Hematopoietic multipotent progenitor cell treated with erythropoietin and hydrocortisone succinate and interleukin-3 and kit ligand, for 15 days (in vitro differentiated cells): ENCODE data around the gene LIPC.

Source experiments
- DNase-seq: peaks from one replicate; pipeline ENCODE4 v3.0.0-alpha.2; 2015; ENCODE audit warnings: low spot score

The LIPC gene

GRCh38 chr15:58406811-58407210, 25.0 kb upstream of the LIPC start:
- DNase-seq, result no peak

- DNase-seq, result no peak
Observed at GRCh38 chr15:58407236-58407775, 24.5 kb upstream of the LIPC start.

- DNase-seq, result no peak
Observed at GRCh38 chr15:58407778-58408177, 24.0 kb upstream of the LIPC start.

GRCh38 chr15:58409861-58410260, 21.9 kb upstream of the LIPC start:
- DNase-seq, result no peak

- DNase-seq, result no peak
Observed at GRCh38 chr15:58410353-58410752, 21.4 kb upstream of the LIPC start.

- DNase-seq, result no peak
Observed at GRCh38 chr15:58413253-58413652, 18.5 kb upstream of the LIPC start.

- DNase-seq, result no peak
Observed at GRCh38 chr15:58415636-58416035, 16.2 kb upstream of the LIPC start.

- no peak for DNase-seq
Observed at GRCh38 chr15:58416963-58417362, 14.8 kb upstream of the LIPC start.

GRCh38 chr15:58418135-58418534, 13.7 kb upstream of the LIPC start:
- DNase-seq, result no peak

- DNase-seq, result no peak
Observed at GRCh38 chr15:58419803-58420524, 11.8 kb upstream of the LIPC start.

GRCh38 chr15:58420579-58421043, 11.2 kb upstream of the LIPC start:
- no peak for DNase-seq

GRCh38 chr15:58423205-58423604, 8.6 kb upstream of the LIPC start:
- DNase-seq, result no peak

GRCh38 chr15:58423831-58424608, 7.8 kb upstream of the LIPC start:
- DNase-seq, result no peak

GRCh38 chr15:58424722-58425121, 7.1 kb upstream of the LIPC start:
- DNase-seq, result no peak

GRCh38 chr15:58425185-58425584, 6.6 kb upstream of the LIPC start:
- no peak for DNase-seq

- no peak for DNase-seq
Observed at GRCh38 chr15:58425834-58426233, 6.0 kb upstream of the LIPC start.

- DNase-seq, result no peak
Observed at GRCh38 chr15:58426501-58426900, 5.3 kb upstream of the LIPC start.

GRCh38 chr15:58427987-58428386, 3.8 kb upstream of the LIPC start:
- DNase-seq, result no peak

- no peak for DNase-seq
Observed at GRCh38 chr15:58430224-58430787, 1.5 kb upstream of the LIPC start.

GRCh38 chr15:58432401-58432800, 610 bp downstream of the LIPC start:
- DNase-seq, result no peak

GRCh38 chr15:58433597-58434333, 2.0 kb downstream of the LIPC start:
- DNase-seq, result no peak

GRCh38 chr15:58434334-58434875, 2.6 kb downstream of the LIPC start:
- no peak for DNase-seq
